Stimulated activated CD8-positive, alpha-beta memory T cell treated with anti-CD3 and anti-CD28 coated beads, Interleukin-15, amount 100 ng/mL, for 24 hours (primary cell): ENCODE data around the gene SMG9.

Source experiments
- DNase-seq: peaks from one replicate; pipeline ENCODE4 v3.0.0-alpha.2; 2020; ENCODE audit warnings: low read depth

Gene SMG9

GRCh38 chr19:43721469-43722048 lies 33.2 kb downstream of the SMG9 start:
- no peak for DNase-seq

DNA sequence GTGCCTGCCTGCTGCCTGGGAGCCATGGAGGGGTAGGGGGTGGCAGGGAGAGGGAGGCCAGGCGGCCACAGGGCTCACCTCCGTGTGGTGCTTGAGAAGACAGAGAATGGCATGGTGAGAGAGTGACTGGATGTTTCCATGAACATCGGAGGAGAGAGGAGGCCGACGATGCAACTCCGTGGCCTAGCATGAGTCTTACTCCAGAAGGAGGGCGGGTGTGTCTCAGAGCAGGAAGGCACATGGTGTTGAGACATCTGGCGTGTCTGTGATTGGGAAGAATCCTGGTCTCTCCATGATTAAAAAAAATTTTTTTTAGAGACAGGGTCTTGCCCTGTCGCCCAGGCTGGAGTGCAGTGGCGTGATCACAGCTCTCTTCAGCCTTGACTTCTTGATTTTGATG lies 33.8 kb downstream of the SMG9 start:
- no peak for DNase-seq

GRCh38 chr19:43719918-43720317 lies 34.8 kb downstream of the SMG9 start:
- no peak for DNase-seq

GRCh38 chr19:43719378-43719868 lies 35.3 kb downstream of the SMG9 start:
- DNase-seq = no peak

- DNase-seq = no peak
Measured at GRCh38 chr19:43718627-43719377, 36.0 kb downstream of the SMG9 start.

- DNase-seq = no peak
Measured at GRCh38 chr19:43715776-43716175, 39.0 kb downstream of the SMG9 start, which contains the start of gene IRGC. TSS of gene IRGC (plus strand) at chr19:43716076. CDS start at chr19:43718559, 2,483 bp downstream.

DNA sequence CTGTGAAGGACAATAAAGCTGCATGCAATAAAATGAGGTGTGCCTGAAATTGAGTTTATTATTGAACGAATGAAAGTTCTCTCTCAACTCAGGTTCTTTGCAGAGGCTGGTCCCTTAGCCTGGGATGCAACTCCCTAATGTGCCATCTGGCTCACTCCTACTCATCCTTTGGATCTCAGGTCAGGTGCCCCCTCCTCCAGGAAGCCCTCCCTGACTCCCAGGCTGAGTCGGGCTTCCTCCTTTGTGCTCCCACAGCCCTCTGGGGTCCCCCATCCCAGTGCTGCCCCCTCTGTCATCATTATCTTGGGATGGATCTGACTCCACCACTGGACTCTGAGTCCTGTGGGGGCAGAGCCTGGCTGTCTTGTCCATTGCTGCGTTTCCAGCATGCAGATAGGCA lies 41.6 kb downstream of the SMG9 start:
- DNase-seq = no peak

DNA sequence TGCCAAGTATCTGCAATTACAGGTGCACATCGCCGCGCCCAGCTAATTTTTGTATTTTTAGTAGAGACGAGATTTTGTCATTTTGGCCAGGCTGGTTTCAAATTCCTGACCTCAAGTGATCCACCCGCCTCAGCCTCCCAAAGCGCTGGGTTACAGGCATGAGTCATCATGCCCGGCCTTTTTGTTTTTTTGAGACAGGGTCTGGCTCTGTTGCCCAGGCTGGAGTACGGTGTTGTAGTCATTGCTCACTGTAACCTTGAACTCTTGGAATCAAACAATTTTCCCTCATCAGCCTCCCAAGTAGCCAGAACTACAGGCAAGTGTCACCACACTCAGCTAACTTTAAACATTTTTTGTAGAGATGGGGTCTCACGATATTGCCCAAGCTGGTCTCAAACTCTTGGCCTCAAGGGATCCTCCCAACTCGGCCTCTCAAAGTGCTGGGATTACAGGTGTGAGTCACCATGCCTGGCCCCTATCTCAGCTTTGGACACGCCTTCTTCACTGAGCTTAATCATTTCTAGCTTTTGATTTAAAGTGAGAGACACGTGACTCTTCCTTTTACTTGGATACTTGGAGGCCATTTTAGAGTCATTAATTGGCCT lies 42.9 kb downstream of the SMG9 start:
- DNase-seq = no peak

- no peak for DNase-seq
Measured at GRCh38 chr19:43708716-43709115, 46.0 kb downstream of the SMG9 start.

- DNase-seq = no peak
Measured at GRCh38 chr19:43707158-43707712, 47.5 kb downstream of the SMG9 start.

DNA sequence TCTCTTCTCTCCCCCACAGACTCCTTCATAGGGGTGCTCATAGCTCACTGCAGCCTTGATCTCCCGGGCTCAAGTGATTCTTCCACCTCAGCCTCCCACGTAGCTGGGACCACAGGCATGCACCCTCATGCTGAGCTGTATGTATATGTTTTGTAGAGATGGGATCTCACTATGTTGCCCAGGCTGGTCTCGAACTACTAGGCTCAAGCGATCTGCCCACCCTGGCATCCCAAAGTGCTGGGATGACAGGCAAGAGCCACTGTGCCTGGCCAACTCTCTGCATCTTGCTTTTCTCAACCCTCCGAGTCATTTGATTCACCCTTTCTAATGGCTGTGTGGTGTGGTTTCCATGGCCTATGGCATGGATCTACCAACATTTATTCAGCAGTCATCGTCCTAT lies 49.0 kb downstream of the SMG9 start:
- no peak for DNase-seq

DNA sequence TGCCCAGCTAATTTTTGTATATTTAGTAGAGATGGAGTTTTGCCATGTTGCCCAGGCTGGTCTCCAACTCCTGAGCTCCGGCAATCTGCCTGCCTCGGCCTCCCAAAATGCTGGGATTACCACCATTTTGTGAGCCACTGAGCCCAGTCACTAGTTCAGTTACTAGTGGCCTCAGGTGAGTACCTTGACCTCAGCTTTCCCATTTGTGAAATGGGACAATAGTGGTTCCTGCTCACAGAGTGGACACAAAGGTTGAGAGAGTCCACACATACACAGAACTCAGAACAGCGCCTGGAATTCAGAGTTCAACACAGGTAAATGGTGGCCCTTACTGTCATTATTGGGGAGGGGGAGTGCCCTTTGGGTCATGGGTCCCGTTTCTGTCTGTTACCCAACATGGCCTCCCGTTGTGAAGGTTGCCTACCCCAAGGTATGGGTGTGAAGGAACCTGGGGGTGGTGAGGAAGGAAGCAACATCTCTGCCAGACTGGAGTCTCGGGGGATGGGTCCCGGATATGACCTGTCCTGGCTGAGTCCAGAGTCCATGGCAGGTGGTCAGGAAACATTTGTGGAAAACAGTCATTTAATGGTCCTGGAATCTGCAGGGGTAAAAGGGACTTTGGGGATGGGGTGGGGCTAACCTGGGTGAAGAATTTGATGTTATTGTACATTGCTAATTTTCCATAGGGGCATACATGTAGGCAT lies 50.6 kb downstream of the SMG9 start:
- DNase-seq = no peak

GRCh38 chr19:43700395-43701000 lies 54.3 kb downstream of the SMG9 start:
- DNase-seq = no peak

- no peak for DNase-seq
Measured at GRCh38 chr19:43699506-43700394, 55.0 kb downstream of the SMG9 start.

DNA sequence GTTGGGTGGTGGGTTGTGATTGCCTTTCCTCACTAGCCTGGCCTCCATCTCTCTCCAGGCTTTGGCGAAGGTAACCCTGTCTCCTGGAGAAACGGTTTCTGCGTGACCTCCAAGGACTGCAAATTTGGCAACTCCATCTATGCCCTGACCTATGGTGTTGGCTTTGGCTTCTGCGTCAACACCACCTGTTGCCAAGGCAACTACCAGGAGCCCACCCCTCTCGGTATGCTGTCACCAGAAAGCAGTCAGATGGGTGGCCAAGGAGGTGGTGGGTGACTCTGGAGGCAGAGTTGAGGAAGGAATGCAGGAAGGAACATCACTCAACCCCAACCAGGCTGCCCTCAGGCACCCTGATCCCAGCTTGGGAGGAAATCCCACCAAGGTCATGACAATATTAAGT lies 57.5 kb downstream of the SMG9 start:
- DNase-seq = no peak

GRCh38 chr19:43695985-43696704 lies 58.6 kb downstream of the SMG9 start:
- DNase-seq = no peak

GRCh38 chr19:43694553-43694952 lies 60.2 kb downstream of the SMG9 start:
- no peak for DNase-seq

GRCh38 chr19:43692877-43693276 lies 61.9 kb downstream of the SMG9 start:
- no peak for DNase-seq

- no peak for DNase-seq
Measured at GRCh38 chr19:43692385-43692784, 62.4 kb downstream of the SMG9 start.

DNA sequence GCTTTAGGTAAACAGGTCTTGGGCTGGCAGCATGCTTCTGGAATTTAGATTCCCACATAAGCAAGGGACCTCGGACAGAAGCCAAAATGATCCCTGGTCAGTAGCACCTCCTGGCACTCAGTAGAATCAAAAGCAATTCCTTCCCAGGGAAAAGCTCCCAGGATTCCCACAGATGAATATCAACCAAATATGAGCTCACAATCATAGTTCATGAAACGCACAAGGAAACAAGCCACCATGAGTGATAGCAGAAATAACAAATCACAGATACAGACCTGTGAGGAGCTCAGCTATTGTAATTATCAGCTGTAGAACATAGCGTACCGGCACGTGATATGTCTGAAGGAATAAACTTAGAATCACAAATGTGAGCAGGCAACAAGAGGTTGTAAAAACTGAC lies 63.0 kb downstream of the SMG9 start:
- DNase-seq = no peak
